Endometrium (tissue), 2 donors: ENCODE measurements around the gene FAM237B.

Source experiments
- FAIRE-seq: peaks from 2 replicates; lab custom pipeline; 2012; peaks lifted over from hg19 to GRCh38; lab: Jason Lieb, UNC
- donor health status: control.
- donor health status: control.

FAM237B gene

DNA sequence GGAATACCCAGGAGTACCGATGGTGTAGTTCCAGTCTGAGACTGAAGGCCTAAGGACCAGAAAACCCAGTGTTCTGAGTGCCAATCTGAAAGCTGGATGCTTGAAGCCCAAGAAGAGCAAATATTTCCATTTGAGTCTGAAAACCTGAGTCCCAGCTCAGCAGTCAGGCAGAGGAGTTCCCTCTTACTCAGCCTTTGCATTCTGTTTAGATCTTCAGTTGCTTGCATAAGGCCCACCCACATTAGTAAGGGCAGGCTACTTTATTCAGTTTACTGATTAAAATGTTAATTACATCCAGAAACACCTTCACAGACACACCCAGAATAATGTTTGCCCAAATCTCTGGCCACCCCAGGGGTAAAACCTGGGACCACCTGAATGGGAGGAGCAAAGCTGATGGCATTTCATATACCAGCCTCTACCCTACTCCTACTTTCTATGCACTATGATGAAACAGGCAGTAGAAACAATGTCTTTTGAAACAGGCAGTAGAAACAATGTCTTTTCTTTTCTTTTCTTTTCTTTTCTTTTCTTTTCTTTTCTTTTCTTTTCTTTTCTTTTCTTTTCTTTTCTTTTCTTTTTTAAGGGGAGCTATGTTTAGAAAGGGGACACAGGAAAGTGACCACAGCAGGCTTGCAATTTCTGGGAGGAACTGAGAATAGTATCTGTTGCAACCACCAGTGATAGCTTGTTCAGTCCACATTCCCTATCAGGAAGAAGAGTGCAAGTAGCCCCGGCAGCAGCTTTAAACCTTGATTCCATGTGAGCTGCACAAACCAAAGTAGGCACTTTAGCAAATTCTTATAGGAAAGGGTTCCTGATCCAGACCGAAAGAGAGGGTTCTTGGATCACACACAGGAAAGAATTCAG lies 30.6 kb downstream of the FAM237B start:
- FAIRE-seq = no peak

DNA sequence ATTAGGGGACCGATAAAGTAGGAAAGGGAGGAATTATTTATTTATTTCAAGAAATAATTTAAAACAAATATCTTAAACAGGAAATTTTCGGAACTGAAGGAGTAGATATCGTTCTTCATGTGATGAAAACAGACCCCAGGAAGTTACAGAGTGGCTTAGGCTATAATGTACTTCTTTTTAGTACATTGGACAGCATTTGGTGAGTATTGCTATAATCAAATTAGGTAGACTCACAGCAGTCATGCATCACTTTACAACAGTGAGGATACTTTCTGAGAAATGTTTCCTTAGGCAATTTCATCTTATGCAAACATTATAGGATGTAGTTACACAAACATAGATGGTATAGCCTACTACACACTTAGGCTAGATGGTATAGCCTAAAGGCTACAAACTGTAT lies 33.0 kb downstream of the FAM237B start:
- no peak for FAIRE-seq

DNA sequence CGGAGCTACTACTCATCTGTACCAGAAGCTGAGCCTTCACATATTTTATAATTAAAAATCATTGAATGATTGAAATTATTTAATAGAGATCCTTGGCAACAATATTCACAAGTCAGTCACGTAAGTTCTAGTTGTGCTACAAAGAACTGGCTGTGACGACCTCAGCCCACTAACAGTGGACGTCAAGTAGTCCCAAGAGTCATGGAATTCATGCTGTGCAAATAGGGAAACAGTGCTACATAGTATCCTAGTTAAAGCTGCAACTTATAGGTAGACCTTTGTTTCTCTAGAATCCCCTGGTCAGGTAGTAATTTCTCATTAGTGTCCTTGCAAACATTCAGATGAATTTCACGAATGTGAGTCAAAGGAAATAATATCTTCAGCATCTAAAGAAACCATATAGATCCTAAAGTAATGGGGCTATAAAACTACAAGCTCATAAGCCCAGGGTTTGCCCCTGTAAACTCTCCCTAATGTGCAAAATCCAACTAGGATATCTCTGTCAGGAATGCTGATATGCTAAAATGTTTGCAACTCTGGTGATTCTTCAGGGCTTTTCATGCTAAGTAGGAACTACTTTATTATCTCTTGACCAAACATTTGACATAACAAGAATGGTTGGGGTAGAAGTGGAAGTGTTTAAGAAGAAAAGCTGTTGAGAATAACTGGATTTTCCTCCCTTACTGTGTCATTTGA lies 44.9 kb downstream of the FAM237B start:
- FAIRE-seq = no peak

DNA sequence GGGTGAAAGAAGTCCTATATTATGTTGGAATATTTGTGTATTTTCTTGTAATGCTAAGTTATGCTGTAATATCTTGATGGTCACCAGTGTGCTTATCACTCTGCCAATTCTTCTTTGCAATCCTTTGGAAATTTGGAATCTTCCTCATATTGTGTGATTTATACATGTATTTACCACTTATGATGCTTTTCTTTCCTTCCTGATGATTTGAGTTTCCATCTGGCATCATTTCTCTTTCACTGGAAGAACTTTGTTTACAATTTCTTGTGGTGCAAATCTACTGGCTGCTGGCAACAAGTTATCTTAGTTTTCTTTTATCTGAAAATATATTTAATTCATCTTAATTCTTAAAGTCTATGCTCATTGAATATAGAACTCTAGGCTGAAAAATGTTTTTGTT lies 46.9 kb downstream of the FAM237B start:
- no peak for FAIRE-seq

DNA sequence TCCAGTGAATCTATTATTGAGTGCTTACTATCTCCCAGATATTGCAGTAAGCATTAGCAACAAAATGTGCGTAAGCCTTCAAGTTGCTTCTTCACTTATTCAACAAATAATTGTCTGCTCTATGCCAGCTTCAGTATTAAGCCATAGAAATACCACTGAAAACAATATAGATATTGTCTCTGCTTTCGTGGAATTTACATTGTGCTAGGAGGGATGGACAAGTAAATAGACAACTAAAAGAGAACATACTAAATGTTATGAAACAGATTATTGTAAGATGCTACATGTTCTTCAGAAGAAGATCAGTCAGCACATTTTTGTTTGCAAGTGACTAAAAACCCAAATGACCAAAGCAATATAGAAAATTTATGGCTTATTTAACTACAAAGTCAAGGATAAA lies 48.9 kb downstream of the FAM237B start:
- FAIRE-seq = no peak

DNA sequence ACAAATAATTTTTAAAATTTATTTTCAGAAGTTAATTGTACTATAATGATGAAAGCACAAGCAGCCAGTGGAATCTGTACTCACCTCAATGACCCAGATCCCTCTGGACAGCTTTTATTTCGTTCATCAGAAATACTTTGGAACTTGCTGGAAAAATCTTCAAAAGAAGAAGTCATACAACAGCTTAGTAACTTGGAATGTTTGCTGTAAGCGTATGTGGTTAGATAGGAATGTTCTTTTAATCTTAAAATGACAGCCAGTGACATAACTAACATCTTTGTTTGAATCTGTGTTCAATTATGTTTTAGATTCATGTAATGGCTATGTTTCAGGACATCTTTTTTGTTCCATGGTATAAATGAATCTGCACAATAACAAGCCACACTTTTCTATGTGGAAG lies 49.4 kb downstream of the FAM237B start:
- FAIRE-seq = no peak

DNA sequence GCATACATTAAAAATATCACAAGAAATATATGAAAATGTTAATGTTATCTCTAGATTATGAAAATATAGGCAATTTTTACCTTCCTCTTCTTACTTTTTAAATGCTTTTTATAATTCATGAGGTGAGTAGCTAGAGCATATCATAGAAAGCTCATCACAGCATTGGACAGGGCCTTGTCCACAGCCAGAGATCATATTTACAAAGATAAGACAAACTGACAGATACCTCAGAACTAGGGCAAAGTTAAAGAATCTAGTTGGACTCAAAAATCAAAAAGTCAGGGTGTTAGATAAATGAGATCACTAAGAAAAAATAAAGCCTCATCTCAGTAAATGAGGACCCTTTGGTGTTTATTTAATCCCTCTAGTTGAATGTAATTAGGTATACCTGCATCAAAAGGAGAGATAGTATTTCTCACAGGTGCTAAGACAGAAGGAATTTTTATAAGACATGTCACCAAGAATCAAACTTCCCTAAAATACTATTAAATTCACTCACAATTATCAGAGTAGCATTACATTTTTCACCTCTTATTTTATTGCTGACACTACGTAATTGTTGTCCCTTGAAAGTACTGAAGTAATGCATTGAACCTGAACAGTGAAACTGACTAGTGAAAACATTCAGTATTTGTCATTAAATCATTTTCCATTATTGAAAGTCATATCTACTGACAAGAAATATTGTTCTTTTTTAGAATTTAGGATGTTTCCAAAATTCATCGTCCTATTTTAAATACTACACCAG lies 50.5 kb downstream of the FAM237B start:
- FAIRE-seq = no peak

DNA sequence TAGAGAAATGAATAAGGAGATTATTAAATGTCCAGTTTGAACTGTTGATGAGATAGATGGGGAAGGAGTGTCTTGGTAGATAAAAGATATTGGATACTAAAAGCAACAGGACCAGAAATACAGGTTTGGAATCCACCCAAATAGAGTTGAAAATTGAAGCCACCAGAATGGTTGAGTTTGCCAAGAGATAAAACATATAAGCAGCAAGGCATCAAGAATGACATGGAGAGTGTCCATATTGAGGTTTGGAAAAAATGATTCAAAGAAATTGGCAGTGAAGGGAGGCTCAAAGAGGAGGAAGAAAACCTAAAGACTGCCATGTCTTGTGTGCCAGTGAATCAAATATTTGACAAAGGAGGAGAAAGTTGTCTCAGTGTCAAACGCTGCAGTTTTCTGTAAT lies 51.9 kb downstream of the FAM237B start:
- no peak for FAIRE-seq

DNA sequence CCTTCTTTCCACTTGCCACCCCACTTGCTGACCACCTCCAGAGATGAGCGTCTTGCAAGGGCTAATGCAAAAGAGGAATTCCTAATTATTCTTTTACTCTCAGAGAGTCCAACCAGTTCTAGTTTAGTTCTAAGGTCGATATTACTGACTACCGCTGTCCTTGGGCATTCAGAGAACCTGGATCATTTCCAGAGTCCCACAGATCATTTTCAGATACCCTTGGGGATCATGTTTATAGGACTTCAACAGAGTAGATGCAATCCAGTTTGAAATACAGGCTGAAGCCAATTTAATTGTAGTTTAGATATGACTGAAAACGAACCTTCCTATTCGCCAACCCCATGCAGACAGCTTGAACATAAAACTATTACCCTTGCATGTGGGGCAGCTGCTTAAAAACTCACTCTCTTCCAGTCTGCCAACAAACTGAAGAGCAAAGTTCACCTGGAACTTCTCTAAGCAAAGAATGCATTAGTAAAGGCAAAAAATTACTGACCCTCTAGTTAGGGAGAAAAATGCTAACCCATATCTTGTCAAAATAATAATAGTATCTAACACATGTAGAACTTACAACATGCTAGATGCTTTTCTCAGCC lies 53.7 kb downstream of the FAM237B start:
- FAIRE-seq = no peak

DNA sequence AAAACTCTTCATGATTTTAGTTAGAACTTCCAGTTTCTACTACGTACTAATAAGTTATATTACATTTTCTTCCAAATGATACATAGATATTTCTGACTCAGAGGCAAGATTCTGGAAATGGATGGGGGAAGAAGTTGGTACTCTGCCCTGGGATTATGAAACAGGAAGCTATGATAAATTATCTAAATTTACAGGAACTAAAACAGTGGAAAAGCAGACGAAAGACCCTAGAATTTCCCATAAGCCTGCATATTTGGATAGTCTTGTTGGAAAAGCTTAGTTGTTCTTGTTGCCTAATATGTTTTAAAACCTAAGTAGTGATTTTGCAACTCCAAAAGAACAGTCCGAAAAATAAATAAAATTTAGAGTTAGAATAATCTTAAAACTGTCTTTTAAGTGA lies 54.3 kb downstream of the FAM237B start:
- FAIRE-seq = no peak
